Chondrocyte (in vitro differentiated cells): ENCODE data around the gene TTC23L. TPM values are rescaled to one million over a fixed set of nuclear protein-coding genes. Genes with fewer than 3 reads are reported as not detected.
A peak's percentile ranks its signal among the peaks of the same experiment; 100 is the strongest.

Experiments
- DNase-seq: peaks from one replicate; pipeline ENCODE4 v3.0.0; 2021; ENCODE audit warnings: mixed read lengths, low spot score
- H3K27ac Mint-ChIP-seq: one replicate; pipeline ENCODE4 v1.8.0; 2021; ENCODE audit warnings: mild to moderate bottlenecking, moderate library complexity, mixed read lengths; ENCODE audit not compliant: unreplicated experiment
- H3K27me3 Mint-ChIP-seq: 2 replicates; pipeline ENCODE4 v1.8.0; 2021; ENCODE audit warnings: low read depth, mixed read lengths
- H3K36me3 Mint-ChIP-seq: 2 replicates; pipeline ENCODE4 v1.8.0; 2021; ENCODE audit warnings: low read depth, mixed read lengths
- H3K4me1 Mint-ChIP-seq: 2 replicates; pipeline ENCODE4 v1.8.0; 2021; ENCODE audit warnings: low read depth, mild to moderate bottlenecking, mixed read lengths
- H3K4me3 Mint-ChIP-seq: one replicate; pipeline ENCODE4 v1.8.0; 2021; ENCODE audit warnings: mild to moderate bottlenecking, moderate library complexity, mixed read lengths; ENCODE audit not compliant: unreplicated experiment
- H3K9me3 Mint-ChIP-seq: 2 replicates; pipeline ENCODE4 v1.8.0; 2021; ENCODE audit warnings: low read depth, mixed read lengths
- total RNA-seq: library from RNA; stranded (reverse); gene quantifications from 3 replicates; pipeline ENCODE4 v1.2.1, GENCODE V29; 2021
- TF ChIP-seq, protein P1 (sequence below): fragments of 200-600 bp; sonication (generic); IDR thresholded peaks from 2 replicates; pipeline ENCODE4 v1.5.0; 2021; ENCODE audit warnings: antibody characterized with exemption, mild to moderate bottlenecking, moderate library complexity

TTC23L gene
- total RNA-seq, 1 donor from 2014 or later, result not detected

DNA sequence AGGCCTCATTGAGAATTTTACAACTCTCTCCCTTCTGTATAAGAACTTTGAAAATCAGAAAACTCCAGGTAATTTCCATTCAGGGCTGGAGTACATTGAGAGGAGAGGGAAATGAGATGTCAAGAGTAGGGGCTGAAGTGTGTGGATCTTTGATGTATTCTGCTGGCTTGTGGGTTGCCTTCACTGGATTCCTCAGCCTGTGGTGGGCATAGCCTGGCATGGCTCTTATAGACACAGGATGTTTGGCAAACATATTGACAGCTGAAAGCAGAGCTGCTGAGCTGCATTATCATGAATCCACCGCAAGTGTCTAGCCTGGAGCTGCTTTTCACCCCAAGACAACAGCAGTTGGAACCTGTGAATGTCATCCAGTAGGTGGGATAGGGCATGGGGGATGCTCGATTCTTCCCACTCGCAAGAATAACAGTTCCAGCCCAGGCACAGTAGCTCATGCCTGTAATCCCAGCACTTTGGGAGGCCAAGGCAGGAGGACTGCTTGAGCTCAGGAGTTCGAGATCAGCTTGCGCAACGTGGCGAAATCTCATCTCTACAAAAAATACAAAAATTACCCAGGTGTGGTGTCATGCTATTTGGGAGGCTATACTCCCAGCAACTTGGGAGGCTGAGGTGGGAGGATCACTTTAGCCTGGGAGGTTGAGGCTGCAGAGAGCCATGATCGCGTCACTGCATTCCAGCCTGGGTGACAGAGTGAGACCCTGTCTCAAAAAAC, 36.0 kb upstream of the TTC23L start:
- H3K4me1 Mint-ChIP-seq, result peaks cover 27% of the 10 kb centered on the region
- no peak overlapping the region for H3K4me3 Mint-ChIP-seq
- TF ChIP-seq, protein P1, sequence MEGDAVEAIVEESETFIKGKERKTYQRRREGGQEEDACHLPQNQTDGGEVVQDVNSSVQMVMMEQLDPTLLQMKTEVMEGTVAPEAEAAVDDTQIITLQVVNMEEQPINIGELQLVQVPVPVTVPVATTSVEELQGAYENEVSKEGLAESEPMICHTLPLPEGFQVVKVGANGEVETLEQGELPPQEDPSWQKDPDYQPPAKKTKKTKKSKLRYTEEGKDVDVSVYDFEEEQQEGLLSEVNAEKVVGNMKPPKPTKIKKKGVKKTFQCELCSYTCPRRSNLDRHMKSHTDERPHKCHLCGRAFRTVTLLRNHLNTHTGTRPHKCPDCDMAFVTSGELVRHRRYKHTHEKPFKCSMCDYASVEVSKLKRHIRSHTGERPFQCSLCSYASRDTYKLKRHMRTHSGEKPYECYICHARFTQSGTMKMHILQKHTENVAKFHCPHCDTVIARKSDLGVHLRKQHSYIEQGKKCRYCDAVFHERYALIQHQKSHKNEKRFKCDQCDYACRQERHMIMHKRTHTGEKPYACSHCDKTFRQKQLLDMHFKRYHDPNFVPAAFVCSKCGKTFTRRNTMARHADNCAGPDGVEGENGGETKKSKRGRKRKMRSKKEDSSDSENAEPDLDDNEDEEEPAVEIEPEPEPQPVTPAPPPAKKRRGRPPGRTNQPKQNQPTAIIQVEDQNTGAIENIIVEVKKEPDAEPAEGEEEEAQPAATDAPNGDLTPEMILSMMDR, result no peak
- DNase-seq, result peak; percentile 33
- no peaks in the 10 kb centered on the region for H3K9me3 Mint-ChIP-seq
- no peaks in the 10 kb centered on the region for H3K27me3 Mint-ChIP-seq
- H3K27ac Mint-ChIP-seq, result no peak overlapping the region
- peaks cover 34% of the 10 kb centered on the region for H3K36me3 Mint-ChIP-seq

- TF ChIP-seq, protein P1, result no peak
- Mint-ChIP-seq H3K4me3 (no peak overlapping the region), H3K27ac (no peak overlapping the region), H3K36me3 (peaks cover 36% of the 10 kb centered on the region), H3K27me3 (no peaks in the 10 kb centered on the region), H3K4me1 (peaks cover 36% of the 10 kb centered on the region), H3K9me3 (no peaks in the 10 kb centered on the region)
- no peak for DNase-seq
Observed at GRCh38 chr5:34803974-34804732, 34.8 kb upstream of the TTC23L start.

DNA sequence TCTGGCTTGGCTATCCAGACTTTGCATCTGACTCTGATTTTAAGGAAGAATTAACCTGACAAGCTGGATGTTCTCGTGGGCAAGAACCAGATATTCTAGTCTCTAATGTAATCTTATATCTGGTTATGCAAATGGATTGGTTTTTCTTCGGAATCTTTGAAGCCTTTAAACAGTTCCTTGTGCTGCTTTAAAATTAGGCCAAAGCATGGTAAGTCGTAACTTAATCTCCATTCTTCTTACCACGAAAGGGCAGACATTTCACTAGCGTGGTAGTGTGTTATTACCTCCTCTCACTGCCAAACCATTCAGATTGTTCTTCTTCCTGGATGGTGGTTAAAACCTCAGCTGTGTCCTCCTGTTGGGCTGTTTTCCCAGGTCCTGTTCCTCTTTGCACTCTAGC, 34.1 kb upstream of the TTC23L start:
- DNase-seq, result no peak
- TF ChIP-seq, protein P1, result no peak
- no peak overlapping the region for H3K27ac Mint-ChIP-seq
- H3K27me3 Mint-ChIP-seq, result no peaks in the 10 kb centered on the region
- peaks cover 32% of the 10 kb centered on the region for H3K36me3 Mint-ChIP-seq
- H3K4me1 Mint-ChIP-seq, result peaks cover 42% of the 10 kb centered on the region
- no peaks in the 10 kb centered on the region for H3K9me3 Mint-ChIP-seq
- no peak overlapping the region for H3K4me3 Mint-ChIP-seq

DNA sequence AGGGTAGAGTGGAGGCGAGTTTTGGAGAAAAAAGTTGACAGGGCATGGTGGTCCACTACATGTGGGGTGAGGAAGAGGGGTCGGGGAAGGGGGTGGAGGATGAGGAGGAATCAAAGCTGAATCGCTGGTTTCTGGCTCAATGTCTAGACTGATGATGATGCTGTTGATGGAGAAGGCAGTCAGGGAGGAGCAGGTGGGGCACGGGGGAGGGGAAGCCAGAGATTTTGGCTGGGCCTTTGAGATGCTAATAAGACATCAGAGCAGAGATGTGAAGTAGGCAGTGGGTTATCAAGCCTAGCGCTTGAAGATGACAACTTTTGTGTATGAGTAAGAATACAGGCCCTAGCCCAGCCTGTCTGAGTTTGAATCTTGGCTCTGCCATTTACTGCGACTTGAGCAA, 32.4 kb upstream of the TTC23L start:
- TF ChIP-seq, protein P1, result no peak
- Mint-ChIP-seq H3K4me1 (peaks cover 54% of the 10 kb centered on the region), H3K27me3 (no peaks in the 10 kb centered on the region), H3K36me3 (peaks cover 23% of the 10 kb centered on the region), H3K4me3 (no peak overlapping the region), H3K9me3 (no peaks in the 10 kb centered on the region), H3K27ac (peak overlapping the region; percentile 42)
- DNase-seq, result no peak

DNA sequence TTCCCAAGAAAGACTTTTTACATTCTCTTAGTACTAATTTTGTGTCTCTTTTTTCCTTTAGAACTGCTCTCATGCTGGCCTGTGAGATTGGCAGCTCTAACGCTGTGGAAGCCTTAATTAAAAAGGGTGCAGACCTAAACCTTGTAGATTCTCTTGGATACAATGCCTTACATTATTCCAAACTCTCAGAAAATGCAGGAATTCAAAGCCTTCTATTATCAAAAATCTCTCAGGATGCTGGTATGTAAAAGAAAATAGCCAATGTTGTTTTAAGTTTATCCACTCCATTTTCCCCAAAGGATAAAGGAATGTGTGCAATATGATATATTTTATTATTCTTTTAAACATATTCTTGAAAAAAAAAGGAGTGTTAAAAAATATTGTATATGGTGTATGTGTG, 27.3 kb upstream of the TTC23L start:
- H3K4me3 Mint-ChIP-seq, result no peak overlapping the region
- TF ChIP-seq, protein P1, result no peak
- H3K36me3 Mint-ChIP-seq, result peaks cover 16% of the 10 kb centered on the region
- H3K4me1 Mint-ChIP-seq, result peaks cover 75% of the 10 kb centered on the region
- peak overlapping the region; percentile 86 for H3K27ac Mint-ChIP-seq
- no peak for DNase-seq
- no peaks in the 10 kb centered on the region for H3K9me3 Mint-ChIP-seq
- H3K27me3 Mint-ChIP-seq, result no peaks in the 10 kb centered on the region
